Measurements from ENCODE around the gene PTGER3.

The PTGER3 gene

GRCh38 chr1:71047635-71048607, at the start of gene PTGER3:
PTGER3 (minus strand) TSS chr1:71047816; CDS start chr1:71047577, 239 bp downstream.
- DNase-seq: no peak

GRCh38 chr1:71094913-71095312, 47.3 kb upstream of the PTGER3 start:
- DNase-seq: no peak

GRCh38 chr1:71093938-71094337, 46.3 kb upstream of the PTGER3 start:
- DNase-seq: peak; percentile 20

GRCh38 chr1:71089536-71090270, 42.1 kb upstream of the PTGER3 start:
- no peak for DNase-seq

GRCh38 chr1:71088645-71089287, 41.1 kb upstream of the PTGER3 start:
- DNase-seq: no peak

GRCh38 chr1:71087713-71088112, 40.1 kb upstream of the PTGER3 start:
- DNase-seq: no peak

GRCh38 chr1:71087060-71087459, 39.4 kb upstream of the PTGER3 start:
- DNase-seq: no peak

GRCh38 chr1:71086331-71086730, 38.7 kb upstream of the PTGER3 start:
- no peak for DNase-seq

GRCh38 chr1:71083271-71083670, 35.7 kb upstream of the PTGER3 start:
- peak; percentile 63 for DNase-seq

GRCh38 chr1:71081697-71082080, 34.1 kb upstream of the PTGER3 start:
- no peak for DNase-seq

GRCh38 chr1:71080739-71081696, 33.4 kb upstream of the PTGER3 start, which contains the start of gene ZRANB2:
ZRANB2 (minus strand) TSS chr1:71081035; CDS start chr1:71080995, 40 bp downstream.
- peak; percentile 95 for DNase-seq

- DNase-seq: peak; percentile 35
These were observed 32.7 kb upstream of the PTGER3 start for GRCh38 chr1:71080230-71080738.

GRCh38 chr1:71074681-71075080, 27.1 kb upstream of the PTGER3 start:
- DNase-seq: no peak

GRCh38 chr1:71072273-71072672, 24.7 kb upstream of the PTGER3 start:
- no peak for DNase-seq

GRCh38 chr1:71071720-71072119, 24.1 kb upstream of the PTGER3 start:
- no peak for DNase-seq

GRCh38 chr1:71068325-71069240, 21.0 kb upstream of the PTGER3 start:
- DNase-seq: no peak

- DNase-seq: no peak
These were observed 7.2 kb upstream of the PTGER3 start for GRCh38 chr1:71054791-71055190.

- DNase-seq: no peak
These were observed 6.7 kb upstream of the PTGER3 start for GRCh38 chr1:71054281-71054731.

GRCh38 chr1:71053758-71054157, 6.1 kb upstream of the PTGER3 start:
- no peak for DNase-seq

- no peak for DNase-seq
These were observed 5.5 kb upstream of the PTGER3 start for GRCh38 chr1:71053146-71053545.
